ENCODE data around the gene NPHP4.

GRCh38 chr1:5995871-5996630 lies 3.8 kb upstream of the NPHP4 start:
- TF ChIP-seq CTCF (IDR thresholded peaks at IDR 0.05) (no peak), POLR2A (IDR thresholded peaks at IDR 0.05) (no peak)
